Keratinocyte (primary cell): ENCODE results near the gene MRPL16. TPM values are rescaled to one million over a fixed set of nuclear protein-coding genes. Genes with fewer than 3 reads are reported as not detected.

Experiments
- DNase-seq: peaks from one replicate; pipeline ENCODE4 v3.0.0-alpha.2; 2011; ENCODE audit warnings: low read depth, missing footprints, low spot score
- FAIRE-seq: peaks from 2 replicates; lab custom pipeline; 2011; peaks lifted over from hg19 to GRCh38; lab: Jason Lieb, UNC
- H2AFZ ChIP-seq: 2 replicates; pipeline ENCODE4 v1.6.0; 2012; ENCODE audit warnings: low read length, control low read depth, inconsistent platforms; ENCODE audit not compliant: control insufficient read depth
- H3K27ac ChIP-seq: 2 replicates; pipeline ENCODE4 v1.5.1; 2011; ENCODE audit warnings: low read length; ENCODE audit not compliant: control insufficient read depth, insufficient read depth
- H3K27me3 ChIP-seq: 3 replicates; pipeline ENCODE4 v1.6.0; 2011; ENCODE audit warnings: low read length; ENCODE audit not compliant: control insufficient read depth, insufficient read depth; ENCODE audit errors: extremely low read depth
- H3K36me3 ChIP-seq, 2 experiments: 2 replicates in 1 of 2; 3 replicates in 1 of 2; pipeline ENCODE4 v1.5.1; 2011; ENCODE audit warnings: low read length in 2 of 2, mild to moderate bottlenecking in 1 of 2; ENCODE audit not compliant: control insufficient read depth in 2 of 2, insufficient read depth in 2 of 2; ENCODE audit errors: extremely low read depth in 1 of 2
- H3K4me1 ChIP-seq: 3 replicates; pipeline ENCODE4 v1.5.1; 2011; ENCODE audit warnings: low read length; ENCODE audit not compliant: control insufficient read depth, insufficient read depth; ENCODE audit errors: extremely low read depth
- H3K4me2 ChIP-seq: 3 replicates; pipeline ENCODE4 v1.6.0; 2011; ENCODE audit warnings: low read depth, low read length; ENCODE audit not compliant: control insufficient read depth, insufficient read depth; ENCODE audit errors: extremely low read depth
- H3K4me3 ChIP-seq, 3 experiments: fragments of 200-600 bp in 1 of 3; sonication (generic) in 1 of 3; 2 replicates in 2 of 3; 3 replicates in 1 of 3; pipeline ENCODE4 v1.5.1; 2011 to 2016; ENCODE audit warnings: low read length in 3 of 3, mild to moderate bottlenecking in 3 of 3, control low read depth in 2 of 3, inconsistent platforms in 1 of 3, low read depth in 1 of 3, mixed read lengths in 1 of 3, mixed run types in 1 of 3, moderate library complexity in 1 of 3; ENCODE audit not compliant: control insufficient read depth in 2 of 3, insufficient read depth in 2 of 3; ENCODE audit errors: extremely low read depth in 1 of 3
- H3K79me2 ChIP-seq: 2 replicates; pipeline ENCODE4 v1.6.0; 2012; ENCODE audit warnings: low read length; ENCODE audit not compliant: control insufficient read depth, insufficient read depth
- H3K9ac ChIP-seq: 3 replicates; pipeline ENCODE4 v1.6.0; 2011; ENCODE audit warnings: low read length; ENCODE audit not compliant: control insufficient read depth, insufficient read depth; ENCODE audit errors: extremely low read depth
- H3K9me1 ChIP-seq: 3 replicates; pipeline ENCODE4 v1.6.0; 2011; ENCODE audit warnings: low read length; ENCODE audit not compliant: control insufficient read depth, insufficient read depth; ENCODE audit errors: extremely low read depth
- H3K9me3 ChIP-seq: 2 replicates; pipeline ENCODE4 v1.5.1; 2012; ENCODE audit warnings: low read depth, low read length; ENCODE audit not compliant: control insufficient read depth
- H4K20me1 ChIP-seq: 3 replicates; pipeline ENCODE4 v1.6.0; 2011; ENCODE audit warnings: low read length; ENCODE audit not compliant: control insufficient read depth, insufficient read depth; ENCODE audit errors: extremely low read depth
- CTCF ChIP-seq, 3 experiments: IDR thresholded peaks in 1 of 3; conservative IDR thresholded peaks in 1 of 3; optimal IDR thresholded peaks in 1 of 3; 2 replicates in 2 of 3; 3 replicates in 1 of 3; pipeline versions ENCODE3 to v1.5.1; 2011; ENCODE audit warnings: low read length in 3 of 3, mild to moderate bottlenecking in 3 of 3, moderate library complexity in 2 of 3, control low read depth in 1 of 3, inconsistent platforms in 1 of 3; ENCODE audit not compliant: insufficient read depth in 2 of 3; ENCODE audit errors: extremely low read depth in 1 of 3
- EZH2 ChIP-seq: IDR thresholded peaks from one replicate; pipeline ENCODE4 v1.6.1; 2012; ENCODE audit warnings: inconsistent platforms, mild to moderate bottlenecking, low read length, moderate library complexity
- dilution Hi-C: fragments of 300-500 bp; cut with MboI; formaldehyde crosslinking; loops from one replicate; pipeline ENCODE4 v1.7.0; 2020; ENCODE audit warnings: low sequenced_read_pairs; ENCODE audit not compliant: extremely low pct_ligation_motif_present
- polyA plus RNA-seq, 5 experiments: library from polyadenylated mRNA; depleted of rRNA in 3 of 5; stranded (reverse) in 3 of 5; stranded (forward) in 1 of 5; unstranded in 1 of 5; fragments of >200 nt; gene quantifications; 1 replicate in 1 of 5; 2 replicates in 3 of 5; 3 replicates in 1 of 5; pipeline versions ENCODE4 v1.2.1 to v1.2.3, GENCODE V29; 2011 to 2012; ENCODE audit warnings: missing spikeins in 2 of 5, low read depth in 1 of 5, low replicate concordance in 1 of 5

Gene MRPL16
- polyA plus RNA-seq, 1 donor (not counting 4 experiments of a cell fraction or from before 2014, with no cell fraction given): 72.1 TPM

GRCh38 chr11:59778122-59778521 lies 32.5 kb downstream of the MRPL16 start:
- dilution Hi-C loops: no loop called here
- Histone ChIP-seq H3K79me2 (peaks cover 31% of the 10 kb centered on the region), H3K9me1 (peaks cover 7% of the 10 kb centered on the region), H3K4me3 (no peak overlapping the region), H3K27ac (no peak overlapping the region), H2AFZ (no peak overlapping the region), H3K9ac (no peak overlapping the region), H3K4me2 (no peak overlapping the region), H3K27me3 (no peaks in the 10 kb centered on the region), H3K36me3 (peaks cover 4 to 19% of the 10 kb centered on the region in 2 experiments), H3K4me1 (peaks cover 15% of the 10 kb centered on the region), H4K20me1 (peaks cover 10% of the 10 kb centered on the region), H3K9me3 (no peaks in the 10 kb centered on the region)
- TF ChIP-seq CTCF (optimal IDR thresholded peaks at IDR 0.05 in 1 of 3, IDR thresholded peaks at IDR 0.05 in 1 of 3, conservative IDR thresholded peaks at IDR 0.05 in 1 of 3; ENCODE audit: extremely low read depth in 1 of 3, insufficient read depth in 2 of 3, low read length in 3 of 3) (no peak), EZH2 (no peak)
- FAIRE-seq (no peak), DNase-seq (no peak)

GRCh38 chr11:59777104-59777503 lies 33.5 kb downstream of the MRPL16 start:
- H3K4me1 ChIP-seq: peaks cover 15% of the 10 kb centered on the region
- peak overlapping the region; percentile 46 for H3K4me2 ChIP-seq
- no peaks in the 10 kb centered on the region for H3K9me3 ChIP-seq
- no peaks in the 10 kb centered on the region for H3K27me3 ChIP-seq
- dilution Hi-C loops: no loop called here
- no peak overlapping the region for H2AFZ ChIP-seq
- no peak for DNase-seq
- no peak for FAIRE-seq
- H3K4me3 ChIP-seq: no peak overlapping the region
- peaks cover 7% of the 10 kb centered on the region for H3K9me1 ChIP-seq
- H3K36me3 ChIP-seq: peaks cover 7 to 22% of the 10 kb centered on the region in 2 experiments
- TF ChIP-seq CTCF (optimal IDR thresholded peaks at IDR 0.05 in 1 of 3, IDR thresholded peaks at IDR 0.05 in 1 of 3, conservative IDR thresholded peaks at IDR 0.05 in 1 of 3; ENCODE audit: extremely low read depth in 1 of 3, insufficient read depth in 2 of 3, low read length in 3 of 3): no peak
- TF ChIP-seq EZH2: no peak
- H4K20me1 ChIP-seq: peaks cover 10% of the 10 kb centered on the region
- no peak overlapping the region for H3K27ac ChIP-seq
- H3K79me2 ChIP-seq: peaks cover 31% of the 10 kb centered on the region
- H3K9ac ChIP-seq: no peak overlapping the region
